Measurements from ENCODE around the gene DTL.
"Not testable (repeated sequence)": the region's sequence is repeated elsewhere in the genome, so short reads cannot be mapped to it uniquely, and the experiment has no call there.

GRCh38 chr1:212027727-212028126 lies 7.8 kb upstream of the DTL start:
- TF ChIP-seq EHF (CRISPR knock-in tag; IDR thresholded peaks at IDR 0.05); MAFK (IDR thresholded peaks at IDR 0.05; ENCODE audit: partially characterized antibody); POLR2A (IDR thresholded peaks at IDR 0.05; ENCODE audit: low read length): not testable (repeated sequence)
